Measurements from ENCODE around the gene CCDC78. TPM values are rescaled to one million over a fixed set of nuclear protein-coding genes. Genes with fewer than 3 reads are reported as not detected.
A peak's percentile ranks its signal among the peaks of the same experiment; 100 is the strongest.

Gene CCDC78
- total and polyA plus RNA-seq, 2 of the 13 experiments (the other 11 are each of a cell fraction or from before 2014, with no cell fraction given): 0.53 to 1.5 TPM

DNA sequence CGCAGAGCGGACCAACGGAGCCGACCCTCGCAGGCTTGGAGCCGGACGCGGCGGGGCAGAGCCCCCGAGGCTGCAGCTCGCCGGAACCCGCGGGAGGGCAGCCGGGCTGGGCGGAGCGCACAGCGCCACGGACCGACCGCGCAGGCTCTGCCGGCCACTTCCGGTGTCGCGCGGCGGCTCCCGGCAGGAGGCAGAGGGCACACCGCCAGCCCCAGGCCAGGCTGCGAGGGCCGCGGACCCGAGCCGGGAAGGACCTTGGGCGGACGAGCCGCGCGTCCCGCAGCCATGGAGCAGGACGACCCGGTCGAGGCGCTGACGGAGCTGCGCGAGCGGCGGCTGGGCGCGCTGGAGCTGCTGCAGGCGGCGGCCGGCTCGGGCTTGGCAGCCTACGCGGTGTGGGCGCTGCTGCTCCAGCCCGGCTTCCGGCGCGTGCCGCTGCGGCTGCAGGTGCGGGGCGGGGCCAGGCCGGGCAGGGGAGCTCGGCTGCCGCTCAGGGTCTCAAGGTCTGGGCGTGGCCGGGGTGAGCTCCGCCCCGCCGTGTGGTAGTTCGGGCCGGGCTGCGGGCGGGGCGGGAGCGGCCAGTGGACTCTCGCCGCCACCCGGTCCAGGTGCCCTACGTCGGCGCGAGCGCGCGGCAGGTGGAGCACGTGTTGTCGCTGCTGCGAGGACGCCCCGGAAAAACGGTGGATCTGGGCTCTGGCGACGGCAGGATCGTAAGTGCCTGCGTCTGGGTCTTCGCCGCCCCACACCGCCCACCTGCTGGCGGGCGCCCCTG is 5.1 kb downstream of the CCDC78 start, which contains the start of gene ANTKMT (continued):
- TF ChIP-seq JUN (CRISPR knock-in tag; IDR thresholded peaks at IDR 0.05): peak; percentile 33; the same call in 1 of the 2 replicates
- TF ChIP-seq ZNF12 (CRISPR knock-in tag; IDR thresholded peaks at IDR 0.05): 0 out of 2 replicates have a peak, but pooled peaks have one; percentile 20
- TF ChIP-seq ZNF501 (CRISPR knock-in tag; IDR thresholded peaks at IDR 0.05): peak; percentile 60; the same call in 1 of the 2 replicates
- peak; percentile 61; the same call in 1 of the 2 replicates for TF ChIP-seq ETV5 (CRISPR knock-in tag; IDR thresholded peaks at IDR 0.05; ENCODE audit: borderline replicate concordance)
- TF ChIP-seq, protein P1, sequence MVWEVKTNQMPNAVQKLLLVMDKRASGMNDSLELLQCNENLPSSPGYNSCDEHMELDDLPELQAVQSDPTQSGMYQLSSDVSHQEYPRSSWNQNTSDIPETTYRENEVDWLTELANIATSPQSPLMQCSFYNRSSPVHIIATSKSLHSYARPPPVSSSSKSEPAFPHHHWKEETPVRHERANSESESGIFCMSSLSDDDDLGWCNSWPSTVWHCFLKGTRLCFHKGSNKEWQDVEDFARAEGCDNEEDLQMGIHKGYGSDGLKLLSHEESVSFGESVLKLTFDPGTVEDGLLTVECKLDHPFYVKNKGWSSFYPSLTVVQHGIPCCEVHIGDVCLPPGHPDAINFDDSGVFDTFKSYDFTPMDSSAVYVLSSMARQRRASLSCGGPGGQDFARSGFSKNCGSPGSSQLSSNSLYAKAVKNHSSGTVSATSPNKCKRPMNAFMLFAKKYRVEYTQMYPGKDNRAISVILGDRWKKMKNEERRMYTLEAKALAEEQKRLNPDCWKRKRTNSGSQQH (CRISPR knock-in tag; IDR thresholded peaks at IDR 0.05; ENCODE audit: low read depth): peak; percentile 60; the same call in 1 of the 2 replicates

DNA sequence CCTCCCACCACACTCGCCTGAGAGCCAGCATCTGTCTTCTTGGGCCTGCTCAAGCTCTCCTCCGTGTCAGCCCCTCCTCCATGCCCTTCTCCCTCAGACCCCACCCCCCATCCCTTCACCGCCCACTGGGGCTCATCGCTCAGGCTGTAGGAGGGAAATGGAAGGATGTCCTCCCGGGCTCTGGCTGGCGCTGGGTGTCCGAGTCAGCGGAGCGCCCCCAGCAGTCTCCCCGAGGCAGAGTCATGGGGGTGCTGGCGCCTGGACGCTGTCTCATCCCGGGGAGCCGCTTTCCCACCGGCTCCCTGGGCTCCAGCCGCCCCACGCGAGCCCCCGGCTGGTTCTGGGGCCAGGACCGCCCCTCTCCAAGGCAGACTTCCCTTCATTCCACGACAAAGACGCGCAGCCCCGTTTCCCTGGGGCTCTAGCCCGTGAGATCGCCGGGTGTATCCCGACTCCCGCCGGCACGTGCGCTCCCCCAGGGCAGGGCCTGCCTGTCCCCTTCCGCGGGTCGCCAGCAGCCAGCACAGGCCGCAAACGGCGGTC is 5.7 kb downstream of the CCDC78 start:
- Histone ChIP-seq H3K27me3 (ENCODE audit: control insufficient read depth in 1 of 2, insufficient read depth in 2 of 2, low read length in 2 of 2) (no peaks in the 10 kb centered on the region), H3K9ac (ENCODE audit: insufficient read depth, low read depth, low read length) (peak overlapping the region; percentile 88), H4K20me1 (ENCODE audit: insufficient read depth, low read length) (peaks cover 5% of the 10 kb centered on the region), H3K79me2 (ENCODE audit: insufficient read depth, low read length) (peaks cover 3% of the 10 kb centered on the region), H3K36me3 (replicated peaks in 1 of 2; ENCODE audit: control insufficient read depth in 1 of 2, insufficient read depth in 2 of 2, low read length in 2 of 2) (no peaks in the 10 kb centered on the region), H3K27ac (ENCODE audit: extremely low read length, insufficient read depth, low read length) (peak overlapping the region; percentile 88), H3K4me3 (replicated peaks in 1 of 3; ENCODE audit: insufficient read depth in 1 of 3, low read depth in 2 of 3, low read length in 3 of 3) (peak overlapping the region; percentile 77 to 95 (median 85)), H2AFZ (ENCODE audit: low read length) (no peak overlapping the region), H3K4me2 (ENCODE audit: low read depth, low read length) (peak overlapping the region; percentile 100), H3K4me1 (ENCODE audit: insufficient read depth, low read length) (peaks cover 38% of the 10 kb centered on the region), H3K9me3 (ENCODE audit: low read length) (no peaks in the 10 kb centered on the region)
- in situ Hi-C loops (cut with HindIII; ENCODE audit: extremely low pct_ligation_motif_present, low pct_unique_long_range_greater_than_20kb) (no loop called here), intact Hi-C loops (cut with micrococcal nuclease; ENCODE audit: unreplicated experiment) (no loop called here)
- ChIA-PET CTCF (ENCODE audit: low intra/inter-chr PET ratio, low total read pairs) (no interaction called here), POLR2A (interaction anchor here (0.9 to 2.5 kb wide), 15 partner anchors 8 to 184 kb away, joined by 3 to 22 read pairs (median 7); partner anchors contain the start of genes CHTF18, CIAO3, MSLN and RHBDL1)
- FAIRE-seq: no peak
- WGBS (ENCODE audit: low lambda C conversion rate): 0% methylated on average over 4 of the region's 38 CpGs
- DNase-seq (ENCODE audit: low spot score): no peak
- BruUV-seq (replicated peaks): no TSS peak
- peak; percentile 8 for ATAC-seq
- TF ChIP-seq ERF (CRISPR knock-in tag; IDR thresholded peaks at IDR 0.05) (0 out of 2 replicates have a peak, but pooled peaks have one; percentile 1), CBX1 (IDR thresholded peaks at IDR 0.05; ENCODE audit: low read depth) (no peak), MLLT10 (CRISPR knock-in tag; IDR thresholded peaks at IDR 0.05) (no peak), NFKB2 (CRISPR knock-in tag; IDR thresholded peaks at IDR 0.05; ENCODE audit: borderline replicate concordance) (no peak; the same call in 1 of the 2 replicates), MIER2 (CRISPR knock-in tag; IDR thresholded peaks at IDR 0.05) (no peak), ZKSCAN5 (CRISPR knock-in tag; IDR thresholded peaks at IDR 0.05) (no peak), ZSCAN20 (CRISPR knock-in tag; IDR thresholded peaks at IDR 0.05; ENCODE audit: borderline replicate concordance) (no peak)
- TF ChIP-seq, protein P1 (CRISPR knock-in tag; IDR thresholded peaks at IDR 0.05; ENCODE audit: low read depth): no peak
- TF ChIP-seq, protein P2, sequence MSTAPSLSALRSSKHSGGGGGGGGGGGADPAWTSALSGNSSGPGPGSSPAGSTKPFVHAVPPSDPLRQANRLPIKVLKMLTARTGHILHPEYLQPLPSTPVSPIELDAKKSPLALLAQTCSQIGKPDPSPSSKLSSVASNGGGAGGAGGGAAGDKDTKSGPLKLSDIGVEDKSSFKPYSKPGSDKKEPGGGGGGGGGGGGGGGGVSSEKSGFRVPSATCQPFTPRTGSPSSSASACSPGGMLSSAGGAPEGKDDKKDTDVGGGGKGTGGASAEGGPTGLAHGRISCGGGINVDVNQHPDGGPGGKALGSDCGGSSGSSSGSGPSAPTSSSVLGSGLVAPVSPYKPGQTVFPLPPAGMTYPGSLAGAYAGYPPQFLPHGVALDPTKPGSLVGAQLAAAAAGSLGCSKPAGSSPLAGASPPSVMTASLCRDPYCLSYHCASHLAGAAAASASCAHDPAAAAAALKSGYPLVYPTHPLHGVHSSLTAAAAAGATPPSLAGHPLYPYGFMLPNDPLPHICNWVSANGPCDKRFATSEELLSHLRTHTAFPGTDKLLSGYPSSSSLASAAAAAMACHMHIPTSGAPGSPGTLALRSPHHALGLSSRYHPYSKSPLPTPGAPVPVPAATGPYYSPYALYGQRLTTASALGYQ (CRISPR knock-in tag; IDR thresholded peaks at IDR 0.05): no peak
